DMS53 (cell line): ENCODE results near the gene JAK1.
A peak's percentile ranks its signal among the peaks of the same experiment; 100 is the strongest.

Experiments
- DNase-seq: peaks from one replicate; lab custom pipeline; 2025; lab: John Stamatoyannopoulos, UW

The JAK1 gene

DNA sequence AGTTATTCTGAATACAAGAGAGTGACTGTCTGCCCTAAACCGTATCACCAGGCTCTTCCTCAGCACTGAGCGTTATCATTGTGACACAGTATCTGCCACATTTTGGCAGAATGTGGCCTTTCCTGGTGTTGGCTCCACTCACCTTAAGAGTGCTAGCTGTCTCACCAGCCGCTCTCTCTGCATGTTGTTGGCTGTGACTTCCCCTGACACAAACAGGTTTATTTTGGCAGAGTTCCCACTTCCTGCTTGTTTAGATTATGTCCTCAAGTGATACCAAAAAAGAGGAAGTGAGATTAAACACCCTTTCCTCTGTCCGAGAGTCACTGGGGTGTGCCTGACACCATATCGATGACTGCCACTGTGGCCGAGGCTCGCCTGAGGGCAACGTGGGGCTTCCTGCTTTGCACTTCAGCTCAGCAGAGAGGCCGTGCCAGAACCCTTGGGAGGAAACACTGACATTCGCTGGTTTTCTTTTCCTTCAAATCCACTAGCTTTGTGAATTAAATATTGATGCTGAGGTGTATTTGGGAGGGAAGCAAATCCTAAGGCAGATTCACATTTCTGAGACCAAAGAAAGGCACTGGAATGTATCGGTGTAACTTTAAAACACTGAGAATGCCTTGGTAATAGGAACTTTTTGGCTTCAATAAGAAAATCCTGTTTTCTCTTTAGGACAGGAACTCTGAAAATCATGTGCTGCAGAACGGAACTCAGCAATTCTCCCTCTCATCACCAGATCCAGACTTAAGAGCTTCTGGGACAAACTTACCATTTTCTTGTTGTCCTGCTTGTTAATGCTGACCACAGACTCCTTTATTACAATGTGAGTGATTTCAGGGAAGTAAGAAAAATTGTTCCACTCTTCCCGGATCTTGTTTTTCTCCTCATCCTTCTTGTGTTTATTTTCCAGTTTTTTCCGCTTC, 102.1 kb downstream of the JAK1 start:
- DNase-seq: peak; percentile 94

- DNase-seq: peak; percentile 31
These were observed 104.7 kb downstream of the JAK1 start for GRCh38 chr1:64861611-64862010.

DNA sequence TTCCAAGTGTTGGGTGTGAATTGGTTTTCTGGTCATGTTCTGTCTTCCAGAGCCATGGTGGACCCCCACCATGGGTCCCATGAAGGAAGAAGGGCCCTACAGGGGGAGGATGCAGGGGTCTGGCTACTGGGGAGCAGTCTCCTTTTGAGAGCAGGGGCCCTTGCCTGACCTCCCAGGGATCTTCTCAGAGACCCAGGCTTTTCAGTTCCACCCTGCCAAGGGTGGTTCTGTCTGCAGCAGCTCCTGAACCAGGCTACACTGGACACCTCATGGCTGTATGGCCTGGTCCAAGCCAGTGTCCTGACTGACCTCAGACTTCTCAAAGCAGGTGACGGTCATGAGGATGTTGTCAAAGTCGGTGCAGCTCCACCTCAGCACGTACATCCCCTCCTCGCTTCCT, 109.0 kb downstream of the JAK1 start:
- no peak for DNase-seq

DNA sequence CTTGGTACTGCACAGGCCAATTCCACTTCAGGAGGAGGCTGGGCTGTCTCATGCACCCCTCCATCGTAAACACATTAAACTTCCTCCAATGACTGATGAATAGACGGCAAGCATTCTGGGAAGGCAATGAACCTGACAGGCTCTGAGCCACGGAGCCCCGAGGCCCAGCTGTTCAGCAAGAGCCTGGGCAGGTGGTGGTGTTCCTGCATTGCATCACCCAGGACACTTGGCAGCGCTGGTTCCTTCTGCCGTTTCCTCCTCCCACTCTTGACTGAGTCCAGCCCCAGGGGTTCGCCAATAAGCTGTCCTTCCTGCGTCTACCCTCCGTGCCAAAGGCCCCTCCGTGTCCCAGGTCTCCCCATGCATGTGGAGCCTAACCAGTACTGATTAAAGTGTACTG, 109.8 kb downstream of the JAK1 start:
- DNase-seq: peak; percentile 32

GRCh38 chr1:64855557-64855956, 110.8 kb downstream of the JAK1 start:
- no peak for DNase-seq

GRCh38 chr1:64854674-64855073, 111.7 kb downstream of the JAK1 start:
- no peak for DNase-seq

DNA sequence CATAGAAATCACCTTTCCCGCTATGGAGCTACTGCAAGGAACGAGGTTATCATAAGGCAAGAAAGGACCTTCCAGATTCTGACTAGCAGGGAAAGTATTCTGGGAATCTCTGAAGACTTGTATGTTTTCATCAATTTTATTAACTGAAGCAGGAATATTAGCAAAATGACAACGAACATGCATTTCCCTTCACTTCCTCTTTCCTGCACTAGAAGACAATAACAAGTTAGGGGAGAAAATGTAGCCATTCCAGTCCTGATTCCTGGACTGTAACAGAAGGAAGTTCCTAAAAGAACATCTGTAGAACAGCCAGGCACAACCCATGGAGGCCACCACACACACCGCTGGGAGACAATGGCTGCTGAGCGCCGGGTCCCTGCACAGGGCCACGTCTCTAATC, 114.7 kb downstream of the JAK1 start:
- DNase-seq: no peak

DNA sequence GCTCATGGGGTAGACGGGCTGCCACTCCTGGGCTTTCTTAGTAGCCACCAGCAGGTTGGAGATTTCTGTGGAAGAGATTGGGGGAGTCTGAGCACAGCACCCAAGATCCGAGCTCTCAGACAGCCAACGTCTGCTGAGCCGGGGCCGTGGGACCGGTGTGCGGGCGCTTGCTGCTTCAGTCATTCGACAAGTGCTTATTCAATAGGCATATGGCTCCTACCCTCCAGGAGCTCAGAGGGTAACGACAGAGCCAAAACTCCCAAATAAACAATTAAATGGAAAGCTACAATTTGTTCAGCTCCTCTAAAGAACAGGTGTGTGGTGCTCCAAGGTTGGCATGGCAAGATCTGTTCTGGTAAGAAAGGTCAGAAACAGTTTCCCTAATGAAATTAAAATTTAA, 115.5 kb downstream of the JAK1 start:
- no peak for DNase-seq

DNA sequence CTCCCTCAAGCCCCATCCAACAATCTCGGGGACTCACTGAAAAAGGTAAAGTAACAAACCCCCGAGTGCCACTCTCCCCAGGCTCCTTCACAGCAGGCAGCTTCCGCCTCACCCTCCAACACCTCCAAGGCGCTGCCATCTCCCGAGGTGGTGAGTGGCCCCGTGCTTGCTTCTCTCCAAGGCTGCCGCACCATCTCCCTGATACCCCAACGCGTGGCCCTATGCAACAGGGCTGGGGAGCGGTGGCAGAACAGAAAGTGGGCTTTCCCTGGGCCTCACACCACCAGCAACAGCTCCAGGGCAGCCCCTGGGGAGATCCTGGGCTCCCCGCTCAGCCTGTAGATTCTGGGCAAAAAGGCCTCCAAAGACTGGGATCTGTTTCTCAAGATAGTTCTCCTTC, 116.4 kb downstream of the JAK1 start:
- no peak for DNase-seq

DNA sequence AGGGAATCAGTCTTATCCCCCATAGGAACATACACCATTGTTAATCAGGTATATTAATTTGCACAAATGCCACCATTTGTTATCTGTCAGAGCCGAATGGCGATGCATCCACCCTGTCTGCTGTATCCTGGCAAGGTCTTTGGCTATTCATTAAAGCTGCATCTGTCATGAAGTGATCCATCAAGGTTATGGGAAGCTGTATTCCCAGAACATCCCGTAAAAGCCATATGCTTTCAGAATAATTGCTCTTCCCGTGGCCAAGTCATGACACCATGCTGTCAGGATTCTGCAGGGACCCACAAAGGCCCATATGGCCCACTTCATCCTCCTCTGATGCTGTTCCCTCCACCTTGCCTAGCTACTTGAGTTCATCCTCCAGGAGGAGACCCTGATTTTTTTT, 117.5 kb downstream of the JAK1 start:
- no peak for DNase-seq

DNA sequence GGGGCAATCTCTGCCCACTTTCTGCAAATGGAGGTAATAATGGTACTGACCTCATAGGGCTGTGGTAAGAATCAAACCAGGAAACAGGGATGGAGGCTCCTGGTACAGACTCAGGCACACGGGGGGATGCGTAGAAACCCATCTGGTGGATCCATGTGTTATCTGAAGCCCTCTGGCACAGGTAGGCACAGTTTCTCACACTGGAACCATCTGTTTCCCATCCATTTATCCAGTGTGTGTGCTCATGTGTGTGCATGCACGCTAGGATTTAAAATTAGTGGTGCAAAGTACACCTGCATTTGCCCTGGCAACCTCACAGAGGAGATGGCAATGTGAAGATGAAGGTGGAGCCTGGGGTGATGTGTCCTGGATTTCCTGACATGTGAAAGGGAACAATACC, 118.2 kb downstream of the JAK1 start:
- no peak for DNase-seq

DNA sequence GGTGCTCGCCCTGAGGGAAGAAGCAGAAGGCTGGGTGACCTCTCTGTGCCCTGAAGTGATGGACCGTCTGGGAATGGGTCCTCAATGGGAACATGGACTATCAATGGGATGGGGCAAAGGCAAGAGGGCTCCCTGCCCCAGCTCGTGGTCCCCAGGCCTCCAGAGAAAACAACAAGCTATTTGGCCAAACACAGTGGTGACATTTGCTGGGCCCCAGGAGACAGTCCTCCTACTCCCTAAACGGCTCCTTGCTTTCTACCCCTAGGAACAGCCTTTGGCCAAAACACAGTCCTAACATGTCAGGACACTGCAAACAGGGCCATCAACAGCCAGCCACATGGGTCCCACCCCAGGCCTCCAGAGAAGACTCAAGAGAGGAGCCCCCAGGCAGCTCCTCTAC, 118.7 kb downstream of the JAK1 start:
- DNase-seq: no peak

- DNase-seq: no peak
These were observed 119.5 kb downstream of the JAK1 start for GRCh38 chr1:64846573-64847430.

GRCh38 chr1:64845831-64846425, 120.4 kb downstream of the JAK1 start:
- DNase-seq: no peak

DNA sequence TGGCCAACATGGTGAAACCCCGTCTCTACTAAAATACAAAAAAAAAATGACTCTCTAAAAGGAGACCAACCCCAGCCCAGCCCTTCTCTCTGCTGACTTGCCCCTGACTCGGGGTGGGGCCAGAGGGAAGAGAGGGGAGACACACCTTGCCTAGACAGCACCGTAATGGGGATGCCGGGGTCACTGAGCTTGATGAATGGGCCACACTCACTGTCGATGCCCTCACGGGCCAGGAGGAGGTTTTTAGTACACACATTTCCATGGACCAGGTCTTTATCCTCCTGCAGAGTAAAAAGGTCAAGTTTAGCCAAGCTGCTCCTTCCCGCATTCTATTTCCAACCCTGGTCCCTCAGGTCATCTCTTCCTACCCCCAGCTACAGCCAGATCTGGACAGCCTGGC, 121.7 kb downstream of the JAK1 start:
- no peak for DNase-seq

DNA sequence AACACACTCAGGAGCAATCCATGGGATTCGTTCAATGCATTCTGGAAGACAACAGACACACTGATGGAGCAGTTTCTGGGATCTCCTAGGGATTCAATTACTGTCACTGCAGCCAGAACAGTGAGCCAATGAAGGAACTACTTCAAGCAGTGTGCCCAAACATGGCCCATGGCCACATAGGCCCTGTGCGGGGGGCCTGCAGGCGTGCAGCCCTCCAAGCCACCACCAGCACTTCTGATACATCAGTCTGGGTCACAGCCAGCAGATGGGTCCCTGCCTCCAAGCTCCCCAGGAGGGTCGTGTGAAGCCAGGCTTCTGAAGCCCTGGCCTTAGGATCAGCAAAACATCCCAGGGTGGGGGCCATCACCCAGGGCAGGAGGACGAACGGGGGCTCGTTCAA, 122.2 kb downstream of the JAK1 start:
- no peak for DNase-seq

DNA sequence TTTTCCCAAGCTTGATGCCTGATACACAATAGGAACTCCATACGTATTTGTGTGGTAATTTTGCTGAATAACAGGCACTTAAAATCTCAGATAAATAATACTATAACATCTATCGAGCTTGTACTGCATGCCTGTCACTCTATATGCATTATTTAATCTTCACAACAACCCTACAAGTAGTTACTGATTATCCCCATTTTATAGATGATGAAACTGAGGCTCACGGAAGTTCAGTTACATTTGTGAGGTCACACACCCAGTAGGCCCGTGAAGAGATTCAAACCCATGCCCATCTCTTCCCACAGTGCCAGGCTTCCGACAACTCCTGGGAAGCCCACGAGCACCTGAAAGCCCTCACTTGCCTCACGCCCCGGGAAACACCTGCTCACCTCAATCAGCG, 122.7 kb downstream of the JAK1 start:
- DNase-seq: no peak

GRCh38 chr1:64842224-64842623, 124.1 kb downstream of the JAK1 start:
- no peak for DNase-seq

- DNase-seq: no peak
These were observed 124.9 kb downstream of the JAK1 start for GRCh38 chr1:64841330-64842065.

- no peak for DNase-seq
These were observed 126.5 kb downstream of the JAK1 start for GRCh38 chr1:64839732-64840405.

DNA sequence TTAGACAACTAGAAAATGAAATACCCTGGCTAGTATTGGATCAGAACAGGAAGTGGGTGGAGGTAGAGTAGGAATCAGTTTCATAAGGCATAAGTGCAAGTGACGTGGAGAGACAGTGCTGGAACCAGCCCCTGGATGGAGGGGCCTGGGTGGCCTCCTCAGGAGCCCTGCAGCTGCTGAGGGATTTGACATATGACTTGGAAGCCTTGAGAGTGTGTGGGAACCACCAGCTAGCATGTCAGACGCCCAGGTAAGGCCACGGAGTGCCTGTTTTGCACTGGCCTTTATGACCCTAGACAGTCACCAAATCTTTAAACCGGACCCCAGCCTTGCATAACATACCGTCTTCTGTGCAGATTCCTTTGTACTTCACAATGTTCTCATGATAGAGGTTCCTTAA, 127.1 kb downstream of the JAK1 start:
- no peak for DNase-seq
